Vagina (tissue), 2 donors: ENCODE data around the gene GRM8. TPM values are rescaled to one million over a fixed set of nuclear protein-coding genes. Genes with fewer than 3 reads are reported as not detected.

Source experiments
- DNase-seq, 2 donors: peaks; one replicate each; pipeline ENCODE4 v3.0.0-alpha.2; 2017; ENCODE audit errors: extremely low spot score in 2 of 2
- H3K27ac ChIP-seq: fragments of 200-600 bp; sonication (generic); one replicate; pipeline ENCODE4 v1.5.1; 2019
- H3K27me3 ChIP-seq: fragments of 200-600 bp; sonication (generic); one replicate; pipeline ENCODE4 v1.5.1; 2019
- H3K36me3 ChIP-seq, 2 donors: fragments of 200-600 bp; sonication (generic); one replicate each; pipeline ENCODE4 v1.5.1; 2017 to 2019
- H3K4me1 ChIP-seq: fragments of 200-600 bp; sonication (generic); one replicate; pipeline ENCODE4 v1.5.1; 2019
- H3K4me3 ChIP-seq, 2 donors: fragments of 200-600 bp; sonication (generic); 1 replicate in 1 of 2; 2 replicates in 1 of 2; pipeline ENCODE4 v1.5.1; 2016 to 2019
- H3K9me3 ChIP-seq: fragments of 200-600 bp; sonication (generic); one replicate; pipeline ENCODE4 v1.5.1; 2019
- POLR2A ChIP-seq, 2 donors: fragments of 450-650 bp; IDR thresholded peaks; one replicate each; pipeline ENCODE4 v1.6.1; 2017; ENCODE audit warnings: antibody characterized with exemption in 2 of 2, mild to moderate bottlenecking in 2 of 2, moderate library complexity in 2 of 2
- POLR2AphosphoS5 ChIP-seq, 2 donors: sonication (generic); formaldehyde crosslinking; IDR thresholded peaks; one replicate each; pipeline ENCODE4 v1.9.0; 2017; ENCODE audit warnings: antibody characterized with exemption in 2 of 2, mild to moderate bottlenecking in 2 of 2, low read depth in 1 of 2; ENCODE audit not compliant: insufficient read depth in 1 of 2
- intact Hi-C: fragments of 100-400 bp; cut with DNase I; formaldehyde crosslinking; loops from one replicate; pipeline ENCODE4 v1.15.1; 2023
- total RNA-seq: library from RNA; depleted of rRNA; stranded (reverse); fragments of >200 nt; gene quantifications from one replicate; pipeline ENCODE4 v1.2.3, GENCODE V29; 2016
- TF ChIP-seq, protein P1 (sequence below), 3 experiments: fragments of 450-650 bp in 2 of 3; fragments of 200-600 bp in 1 of 3; sonication (generic) in 1 of 3; IDR thresholded peaks; one replicate each; pipeline ENCODE4 v1.5.1; 2017 to 2019; ENCODE audit warnings: antibody characterized with exemption in 3 of 3, mild to moderate bottlenecking in 2 of 3, moderate library complexity in 2 of 3

GRM8 gene
- total RNA-seq, 1 donor from 2014 or later, result not detected

DNA sequence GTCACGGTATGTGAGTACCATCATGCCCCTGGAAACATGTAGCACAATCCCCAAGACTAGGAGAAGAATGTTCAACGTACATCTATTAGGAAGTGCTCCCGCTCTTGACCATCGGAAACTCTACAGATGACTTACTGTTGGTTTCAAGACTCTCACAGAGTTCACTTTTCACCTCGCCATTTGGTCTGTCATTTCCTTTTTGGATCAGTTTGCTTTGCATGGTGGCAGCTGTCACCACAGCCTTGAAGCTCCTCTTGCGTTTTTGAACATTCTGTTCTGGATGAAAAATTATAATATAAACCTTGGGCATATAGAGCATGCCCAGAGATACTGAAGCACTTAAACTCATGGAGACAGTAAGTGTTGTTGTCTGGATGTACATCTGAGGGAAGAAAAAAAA lies 806.8 kb downstream of the GRM8 start:
- no peaks in the 10 kb centered on the region for H3K9me3 ChIP-seq
- intact Hi-C loops, result no loop called here
- no peak overlapping the region for H3K27ac ChIP-seq
- H3K27me3 ChIP-seq, result no peaks in the 10 kb centered on the region
- DNase-seq, result no peak
- no peaks in the 10 kb centered on the region for H3K36me3 ChIP-seq
- H3K4me3 ChIP-seq, result no peak overlapping the region
- TF ChIP-seq POLR2AphosphoS5 (IDR thresholded peaks at IDR 0.05; ENCODE audit: insufficient read depth in 1 of 2, low read depth in 1 of 2) (no peak), POLR2A (IDR thresholded peaks at IDR 0.05) (no peak)
- TF ChIP-seq, protein P1, sequence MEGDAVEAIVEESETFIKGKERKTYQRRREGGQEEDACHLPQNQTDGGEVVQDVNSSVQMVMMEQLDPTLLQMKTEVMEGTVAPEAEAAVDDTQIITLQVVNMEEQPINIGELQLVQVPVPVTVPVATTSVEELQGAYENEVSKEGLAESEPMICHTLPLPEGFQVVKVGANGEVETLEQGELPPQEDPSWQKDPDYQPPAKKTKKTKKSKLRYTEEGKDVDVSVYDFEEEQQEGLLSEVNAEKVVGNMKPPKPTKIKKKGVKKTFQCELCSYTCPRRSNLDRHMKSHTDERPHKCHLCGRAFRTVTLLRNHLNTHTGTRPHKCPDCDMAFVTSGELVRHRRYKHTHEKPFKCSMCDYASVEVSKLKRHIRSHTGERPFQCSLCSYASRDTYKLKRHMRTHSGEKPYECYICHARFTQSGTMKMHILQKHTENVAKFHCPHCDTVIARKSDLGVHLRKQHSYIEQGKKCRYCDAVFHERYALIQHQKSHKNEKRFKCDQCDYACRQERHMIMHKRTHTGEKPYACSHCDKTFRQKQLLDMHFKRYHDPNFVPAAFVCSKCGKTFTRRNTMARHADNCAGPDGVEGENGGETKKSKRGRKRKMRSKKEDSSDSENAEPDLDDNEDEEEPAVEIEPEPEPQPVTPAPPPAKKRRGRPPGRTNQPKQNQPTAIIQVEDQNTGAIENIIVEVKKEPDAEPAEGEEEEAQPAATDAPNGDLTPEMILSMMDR (IDR thresholded peaks at IDR 0.05), result no peak
- H3K4me1 ChIP-seq, result no peaks in the 10 kb centered on the region

DNA sequence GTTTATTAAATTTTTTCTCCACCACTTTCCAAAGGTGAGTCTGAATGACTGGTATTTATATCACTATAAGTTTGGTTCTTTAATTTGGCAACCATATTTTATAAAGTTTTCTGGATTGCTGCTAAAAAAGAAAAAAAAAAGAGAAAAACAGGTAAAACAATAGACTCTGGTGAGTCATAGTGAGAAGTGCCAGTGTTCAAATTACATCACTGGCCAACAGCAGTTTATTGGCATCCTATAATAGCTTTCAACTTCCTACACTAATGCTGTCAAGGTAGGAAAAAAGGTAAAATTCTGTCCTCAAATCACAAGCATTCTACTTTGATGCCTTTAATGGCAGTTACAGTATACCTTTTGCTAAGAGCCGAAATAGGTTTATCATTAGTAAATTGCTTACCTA lies 808.8 kb downstream of the GRM8 start:
- no peaks in the 10 kb centered on the region for H3K36me3 ChIP-seq
- TF ChIP-seq POLR2A (IDR thresholded peaks at IDR 0.05), result no peak
- H3K9me3 ChIP-seq, result no peaks in the 10 kb centered on the region
- intact Hi-C loops, result no loop called here
- H3K27ac ChIP-seq, result no peak overlapping the region
- no peak overlapping the region for H3K4me3 ChIP-seq
- no peak for DNase-seq
- H3K27me3 ChIP-seq, result no peaks in the 10 kb centered on the region
- H3K4me1 ChIP-seq, result no peaks in the 10 kb centered on the region

DNA sequence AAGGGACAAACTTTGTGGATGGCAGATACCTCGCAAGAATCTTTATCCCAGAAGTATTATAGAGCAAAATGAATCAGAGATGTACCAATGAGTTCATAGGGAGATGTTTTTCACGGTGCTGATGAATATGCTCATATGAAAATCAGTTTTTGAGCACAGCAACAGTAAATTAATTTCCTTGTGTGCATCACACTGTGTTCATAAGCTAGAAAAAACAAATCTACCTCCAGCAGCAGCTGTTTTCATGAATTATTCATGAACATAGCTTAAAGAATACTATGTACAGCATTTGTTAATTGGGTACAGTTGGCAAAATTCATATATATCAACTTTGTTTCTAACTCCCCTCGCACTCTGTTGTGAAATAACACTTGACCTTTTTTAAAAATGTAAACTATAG lies 809.8 kb downstream of the GRM8 start:
- TF ChIP-seq, protein P1 (IDR thresholded peaks at IDR 0.05), result no peak
- TF ChIP-seq POLR2A (IDR thresholded peaks at IDR 0.05) (no peak), POLR2AphosphoS5 (IDR thresholded peaks at IDR 0.05; ENCODE audit: insufficient read depth in 1 of 2, low read depth in 1 of 2) (no peak)
- Histone ChIP-seq H3K9me3 (no peaks in the 10 kb centered on the region), H3K4me1 (no peaks in the 10 kb centered on the region), H3K27ac (no peak overlapping the region), H3K4me3 (no peak overlapping the region), H3K27me3 (no peaks in the 10 kb centered on the region), H3K36me3 (no peaks in the 10 kb centered on the region)
- no peak for DNase-seq
- intact Hi-C loops, result no loop called here

DNA sequence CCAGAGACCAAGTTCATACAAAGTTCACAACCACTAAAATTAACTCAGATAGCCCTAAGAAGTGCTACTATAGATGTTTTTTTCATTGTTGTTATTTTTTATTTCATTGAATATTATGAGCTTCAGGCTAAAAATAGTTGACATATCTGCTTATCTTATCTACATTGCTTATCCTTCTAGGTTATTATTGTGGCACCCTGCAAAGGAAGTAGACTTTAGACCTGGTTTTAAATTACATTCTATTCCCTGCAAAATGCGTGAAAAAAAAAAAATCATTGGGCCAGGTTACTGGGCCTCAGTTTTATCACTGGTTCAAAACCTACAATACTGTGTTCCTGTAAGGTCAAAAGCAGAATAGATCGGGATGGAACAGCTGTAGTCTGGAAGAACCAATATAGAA lies 811.0 kb downstream of the GRM8 start:
- Histone ChIP-seq H3K27me3 (no peaks in the 10 kb centered on the region), H3K36me3 (no peaks in the 10 kb centered on the region), H3K4me1 (no peaks in the 10 kb centered on the region), H3K9me3 (no peaks in the 10 kb centered on the region), H3K4me3 (no peak overlapping the region), H3K27ac (no peak overlapping the region)
- TF ChIP-seq POLR2AphosphoS5 (IDR thresholded peaks at IDR 0.05; ENCODE audit: insufficient read depth in 1 of 2, low read depth in 1 of 2) (no peak), POLR2A (IDR thresholded peaks at IDR 0.05) (no peak)
- TF ChIP-seq, protein P1 (IDR thresholded peaks at IDR 0.05), result no peak
- intact Hi-C loops, result no loop called here
- no peak for DNase-seq

DNA sequence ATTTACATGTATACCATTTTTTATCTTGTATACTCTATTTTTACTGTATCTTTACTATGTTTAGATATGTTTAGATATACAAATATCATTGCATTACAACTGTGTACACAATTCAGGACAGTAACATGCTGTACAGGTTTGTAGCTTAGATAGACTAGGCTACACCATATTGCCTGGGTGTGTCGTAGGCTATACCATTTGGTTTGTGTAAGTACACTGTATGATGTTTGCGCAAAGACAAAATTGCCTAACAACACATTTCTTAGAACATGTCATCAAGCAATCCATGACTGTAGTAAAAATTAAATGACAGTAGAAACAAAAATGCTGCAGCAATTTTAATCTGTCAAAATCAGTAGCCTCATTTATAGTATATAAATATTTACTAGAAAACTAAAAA lies 812.2 kb downstream of the GRM8 start:
- Histone ChIP-seq H3K36me3 (no peaks in the 10 kb centered on the region), H3K4me3 (no peak overlapping the region), H3K9me3 (no peaks in the 10 kb centered on the region), H3K27me3 (no peaks in the 10 kb centered on the region), H3K4me1 (no peaks in the 10 kb centered on the region), H3K27ac (no peak overlapping the region)
- DNase-seq, result no peak
- no peak for TF ChIP-seq POLR2AphosphoS5 (IDR thresholded peaks at IDR 0.05; ENCODE audit: insufficient read depth in 1 of 2, low read depth in 1 of 2)
- no peak for TF ChIP-seq POLR2A (IDR thresholded peaks at IDR 0.05)
- TF ChIP-seq, protein P1 (IDR thresholded peaks at IDR 0.05), result no peak
- intact Hi-C loops, result no loop called here
